GM18858 (cell line): ENCODE measurements around the gene AHCYL1.

Experiments
- ATAC-seq: cut with Tn5 transposase; IDR thresholded peaks from one replicate; pipeline ENCODE4 v1.9.1; 2021; ENCODE audit not compliant: unreplicated experiment

AHCYL1 gene

GRCh38 chr1:109975718-109976117 is 8.8 kb upstream of the AHCYL1 start:
- no peak for ATAC-seq

- ATAC-seq = no peak
Observed at GRCh38 chr1:109976762-109977161, 7.8 kb upstream of the AHCYL1 start.

GRCh38 chr1:109977225-109977624 is 7.3 kb upstream of the AHCYL1 start:
- ATAC-seq = no peak

GRCh38 chr1:109977657-109978378 is 6.7 kb upstream of the AHCYL1 start:
- ATAC-seq = no peak

GRCh38 chr1:109978761-109979488 is 5.6 kb upstream of the AHCYL1 start:
- no peak for ATAC-seq

DNA sequence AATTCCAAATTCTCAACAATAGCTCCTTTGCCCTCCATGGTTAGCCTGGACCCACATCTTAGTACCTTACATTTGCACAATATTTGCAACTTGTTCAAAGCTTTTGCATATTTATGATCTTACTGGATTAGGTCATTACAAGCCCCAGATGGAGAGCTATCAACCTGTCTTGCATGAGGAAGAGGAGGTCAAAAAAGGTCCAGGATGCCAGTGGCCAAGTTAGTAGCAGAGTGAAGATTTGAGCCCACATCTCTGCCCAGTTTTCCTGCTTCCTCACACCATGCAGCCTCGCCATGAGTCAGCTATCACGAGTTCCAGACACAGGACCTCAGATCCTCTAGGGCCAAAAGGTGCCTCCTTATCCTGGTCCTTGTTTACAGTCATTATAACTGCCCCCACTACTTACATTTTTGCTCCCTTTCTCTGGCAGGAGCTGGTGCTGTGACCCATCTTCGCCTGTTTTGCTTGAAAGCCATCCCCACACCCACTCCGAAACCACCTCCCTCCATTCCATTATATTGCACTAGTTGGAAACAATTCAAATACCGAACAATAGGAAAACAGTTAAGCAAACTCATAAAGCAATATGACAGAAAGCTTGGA is 5.0 kb upstream of the AHCYL1 start:
- ATAC-seq = no peak

GRCh38 chr1:109980324-109981003 is 4.1 kb upstream of the AHCYL1 start:
- no peak for ATAC-seq

DNA sequence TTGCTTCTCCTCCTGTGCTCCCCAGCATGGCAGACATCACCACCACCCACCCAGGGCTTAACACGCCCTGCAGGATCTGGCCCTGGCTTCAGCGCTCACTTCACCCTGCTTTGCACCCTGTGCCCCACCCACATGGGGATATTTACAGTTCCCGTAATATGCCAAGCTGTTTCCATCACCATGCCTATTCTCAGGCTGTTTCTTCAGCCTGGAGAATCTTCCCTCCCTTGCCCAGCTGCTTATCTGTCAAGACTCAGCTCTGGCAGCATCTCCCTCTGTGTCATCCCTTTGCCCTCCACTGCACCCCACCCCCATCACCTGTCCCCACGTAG is 3.6 kb upstream of the AHCYL1 start:
- ATAC-seq = no peak

DNA sequence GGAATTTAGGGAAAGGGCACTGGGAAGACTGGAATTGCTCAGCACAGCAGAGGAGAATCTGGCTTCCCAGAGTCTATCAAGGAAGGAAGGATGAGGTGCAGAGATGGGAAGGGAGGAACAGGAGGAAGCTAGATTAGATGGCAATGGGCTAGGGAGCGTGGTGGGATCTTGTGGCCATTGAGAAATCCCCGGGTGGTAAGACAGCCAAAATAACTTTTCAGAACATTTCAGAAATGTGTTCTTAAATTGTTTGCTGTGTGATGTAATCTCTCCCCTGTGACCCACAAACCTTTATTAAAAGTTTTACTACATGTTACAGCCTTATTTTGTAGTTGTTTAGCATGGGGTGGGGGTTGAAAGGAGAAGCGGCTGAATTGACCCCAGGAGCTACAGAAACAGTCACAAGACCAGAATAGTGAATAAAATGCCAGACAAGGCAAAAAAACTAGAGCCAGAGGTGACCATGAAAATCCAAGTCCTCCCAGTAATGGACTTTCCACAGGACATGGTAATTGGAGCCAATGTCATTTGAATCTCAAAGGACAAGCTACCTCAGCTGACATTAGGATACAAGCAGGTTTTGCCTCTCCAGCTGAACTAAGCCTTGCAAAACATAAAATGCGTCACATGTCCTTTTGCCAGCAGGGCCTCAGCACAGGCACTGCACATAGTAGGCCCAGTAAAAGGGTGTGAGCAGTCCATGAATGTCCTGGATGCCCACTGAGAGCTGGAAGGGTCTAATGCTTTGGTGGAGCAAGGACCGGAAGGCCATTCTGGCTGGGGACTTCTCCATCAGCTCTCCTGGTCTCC is 980 bp upstream of the AHCYL1 start:
- no peak for ATAC-seq

- ATAC-seq = no peak
Observed at GRCh38 chr1:109984190-109984455, 442 bp upstream of the AHCYL1 start.

GRCh38 chr1:109985247-109986053 is 885 bp downstream of the AHCYL1 start:
- no peak for ATAC-seq

GRCh38 chr1:109986054-109986444 is 1.5 kb downstream of the AHCYL1 start:
- no peak for ATAC-seq

DNA sequence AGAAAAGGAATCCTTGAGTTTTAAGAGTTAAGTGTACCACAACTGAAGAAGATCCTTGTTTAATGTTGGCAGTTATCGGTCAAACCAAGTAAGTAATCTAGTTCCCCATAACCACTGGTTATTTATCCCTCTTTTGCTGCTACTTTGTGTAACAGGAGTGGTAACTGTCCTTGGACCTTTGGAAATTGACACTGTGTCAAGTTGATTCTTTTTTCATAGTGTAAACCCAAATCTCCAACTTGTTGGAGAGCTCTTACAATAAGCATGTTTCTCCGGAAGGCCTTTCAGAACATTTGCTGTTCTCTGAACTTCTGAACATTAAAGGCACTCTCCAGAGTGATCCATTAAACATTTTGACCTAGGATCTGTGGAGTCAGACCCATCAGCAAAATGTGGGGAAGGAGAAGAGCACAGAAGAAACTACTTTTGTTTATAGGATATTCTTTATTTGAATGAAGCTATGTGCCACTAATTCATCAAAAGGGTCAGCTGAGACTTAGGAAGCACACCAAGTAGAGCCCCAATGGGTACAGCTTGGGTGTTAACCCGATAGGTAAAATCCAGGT is 3.9 kb downstream of the AHCYL1 start:
- no peak for ATAC-seq

DNA sequence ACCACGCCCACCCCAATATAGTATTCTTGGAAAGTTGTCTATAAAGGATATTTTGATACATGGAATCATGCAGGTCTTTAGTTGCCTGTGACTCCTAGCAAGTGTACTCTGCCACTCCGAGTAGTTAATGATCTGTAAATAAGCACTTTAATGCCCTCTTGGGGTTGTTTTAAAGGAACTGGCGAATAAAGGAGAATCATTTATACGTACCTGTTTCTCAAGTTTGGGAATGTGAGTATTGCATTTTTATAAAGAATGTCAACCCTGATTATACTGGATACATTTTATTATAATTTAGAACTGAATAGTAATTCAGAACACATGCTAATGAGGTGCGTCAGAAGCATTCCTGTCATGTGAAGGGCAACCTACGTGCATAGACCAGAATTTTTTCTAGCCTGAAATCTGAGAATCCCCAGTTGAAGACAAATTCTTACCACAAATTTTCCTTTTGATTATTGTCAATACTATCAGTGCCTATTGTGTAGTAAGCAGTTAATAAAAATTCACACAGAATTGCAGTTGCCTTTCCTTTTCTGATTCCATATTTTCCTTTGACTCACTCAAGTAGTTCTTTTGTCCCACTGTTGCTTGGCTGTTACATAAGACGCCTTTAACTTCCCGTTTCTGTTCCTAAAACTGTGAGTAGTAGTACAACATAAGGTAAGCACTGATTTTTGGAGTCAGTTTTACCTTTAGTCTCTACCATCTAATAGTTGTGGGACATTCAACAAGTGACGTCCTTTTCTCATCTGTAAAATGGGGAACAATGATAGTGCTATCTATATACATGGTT is 5.1 kb downstream of the AHCYL1 start:
- ATAC-seq = no peak

DNA sequence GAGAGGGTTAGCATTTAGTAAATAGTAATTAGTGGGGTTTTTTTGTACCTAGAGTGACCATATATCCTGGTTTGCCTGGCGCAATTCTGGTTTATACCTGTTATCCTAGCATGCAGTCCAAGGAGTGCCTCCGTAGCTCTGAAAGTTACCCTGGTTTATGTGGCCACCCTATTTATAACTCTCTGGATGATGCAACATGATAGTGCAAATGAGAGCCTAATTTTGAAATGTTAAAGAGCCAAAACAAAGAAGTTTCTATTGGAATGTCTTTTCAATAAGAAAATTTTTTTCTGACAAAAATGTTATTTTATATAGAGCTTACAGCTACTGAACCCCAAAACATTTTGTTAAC is 5.7 kb downstream of the AHCYL1 start:
- ATAC-seq = no peak

- no peak for ATAC-seq
Observed at GRCh38 chr1:109991400-109991925, 6.9 kb downstream of the AHCYL1 start.

- no peak for ATAC-seq
Observed at GRCh38 chr1:109993885-109994284, 9.3 kb downstream of the AHCYL1 start.

GRCh38 chr1:109994654-109995053 is 10.1 kb downstream of the AHCYL1 start:
- ATAC-seq = no peak

DNA sequence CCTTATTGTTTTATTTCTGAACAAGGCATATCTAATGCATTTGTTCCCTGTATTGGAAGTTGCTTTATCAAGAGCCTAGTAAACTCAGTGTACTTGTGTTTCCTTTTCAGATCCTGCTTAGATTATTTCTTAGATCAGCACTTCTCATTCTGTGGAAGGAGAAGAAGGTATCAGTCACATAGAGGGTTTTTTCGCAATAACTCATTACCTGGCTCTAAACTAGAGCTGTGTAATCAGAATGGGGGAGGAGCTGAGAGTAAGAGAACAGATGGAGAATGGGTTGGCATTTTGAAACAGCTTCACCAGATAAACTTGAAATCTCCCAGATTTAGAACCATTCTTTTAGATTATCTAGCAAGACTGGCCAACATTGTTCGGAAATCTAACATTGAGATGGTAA is 11.0 kb downstream of the AHCYL1 start:
- ATAC-seq = no peak
